HEK293 (cell line): ENCODE measurements around the gene SLC22A31.
A peak's percentile ranks its signal among the peaks of the same experiment; 100 is the strongest.

Experiments used
- CTCF ChIA-PET: fragments of 350-600 bp; formaldehyde crosslinking; extraction: SDS; loops from one replicate; lab custom pipeline; 2021; ENCODE audit warnings: antibody characterized with exemption; lab: Yijun Ruan, JAX
- POLR2A ChIA-PET: fragments of 300-600 bp; formaldehyde crosslinking; extraction: SDS; loops from one replicate; lab custom pipeline; 2020; ENCODE audit warnings: antibody characterized with exemption, inconsistent platforms; lab: Yijun Ruan, JAX
- H3K27ac ChIP-seq: fragments of 200-500 bp; sonication (Bioruptor generic); 2 replicates; pipeline ENCODE4 v1.5.1; 2014; ENCODE audit warnings: low read depth, low read length, control low read depth, inconsistent platforms; ENCODE audit errors: extremely low read depth
- H3K36me3 ChIP-seq, 2 experiments: fragments of 200-500 bp in 1 of 2; sonication (Bioruptor generic) in 1 of 2; 1 replicate in 1 of 2; 2 replicates in 1 of 2; pipeline ENCODE4 v1.5.1; 2014 to 2017; ENCODE audit warnings: inconsistent platforms in 2 of 2, low read length in 2 of 2; ENCODE audit not compliant: control insufficient read depth in 2 of 2, insufficient read depth in 1 of 2
- H3K4me1 ChIP-seq: fragments of 200-500 bp; sonication (Bioruptor generic); 2 replicates; pipeline ENCODE4 v1.5.1; 2014; ENCODE audit warnings: mild to moderate bottlenecking, low read length, inconsistent platforms; ENCODE audit not compliant: control insufficient read depth, insufficient read depth
- H3K4me3 ChIP-seq: 2 replicates; pipeline ENCODE4 v1.5.1; 2011; ENCODE audit warnings: low read depth, mild to moderate bottlenecking, control low read depth, low read length, moderate library complexity
- H3K9me3 ChIP-seq: fragments of 200-500 bp; sonication (Bioruptor generic); 2 replicates; pipeline ENCODE4 v1.5.1; 2014; ENCODE audit warnings: low read depth, low read length, inconsistent platforms; ENCODE audit not compliant: control insufficient read depth, insufficient read depth
- AEBP2 ChIP-seq: fragments of 450-650 bp; formaldehyde crosslinking; IDR thresholded peaks from 2 replicates; pipeline ENCODE4 v1.5.1; 2016; ENCODE audit warnings: missing biosample characterization, missing genetic modification characterization, borderline replicate concordance
- FEZF1 ChIP-seq: fragments of 450-650 bp; formaldehyde crosslinking; IDR thresholded peaks from 2 replicates; pipeline ENCODE4 v1.5.1; 2016; ENCODE audit warnings: missing biosample characterization, missing genetic modification characterization
- KLF17 ChIP-seq: fragments of 450-650 bp; formaldehyde crosslinking; IDR thresholded peaks from 2 replicates; pipeline ENCODE4 v1.5.1; 2016; ENCODE audit warnings: missing biosample characterization, missing genetic modification characterization
- OSR2 ChIP-seq: fragments of 450-650 bp; formaldehyde crosslinking; IDR thresholded peaks from 2 replicates; pipeline ENCODE4 v1.5.1; 2016; ENCODE audit warnings: missing biosample characterization, missing genetic modification characterization
- SCRT1 ChIP-seq: fragments of 450-650 bp; formaldehyde crosslinking; IDR thresholded peaks from 2 replicates; pipeline ENCODE4 v1.5.1; 2016; ENCODE audit warnings: missing biosample characterization, missing genetic modification characterization, borderline replicate concordance
- TRIM28 ChIP-seq: IDR thresholded peaks from 2 replicates; pipeline ENCODE4 v1.6.1; 2011; ENCODE audit warnings: low read length, control low read depth, borderline replicate concordance
- ZIC2 ChIP-seq: fragments of 450-650 bp; formaldehyde crosslinking; IDR thresholded peaks from 2 replicates; pipeline ENCODE4 v1.5.1; 2016; ENCODE audit warnings: missing biosample characterization, missing genetic modification characterization
- ZNF16 ChIP-seq: fragments of 450-650 bp; formaldehyde crosslinking; IDR thresholded peaks from 2 replicates; pipeline ENCODE4 v1.5.1; 2016; ENCODE audit warnings: low read depth, missing biosample characterization, missing genetic modification characterization
- ZNF202 ChIP-seq: fragments of 450-650 bp; formaldehyde crosslinking; IDR thresholded peaks from 2 replicates; pipeline ENCODE4 v1.5.1; 2016; ENCODE audit warnings: missing biosample characterization, missing genetic modification characterization, borderline replicate concordance
- ZNF274 ChIP-seq, 2 experiments: fragments of 200-500 bp in 1 of 2; fragments of 450-650 bp in 1 of 2; sonication (Bioruptor generic) in 1 of 2; formaldehyde crosslinking in 1 of 2; IDR thresholded peaks; 2 replicates each; pipeline versions ENCODE4 v1.5.1 to v1.6.1; 2014 to 2016; ENCODE audit warnings: borderline replicate concordance in 1 of 2, inconsistent platforms in 1 of 2, low read length in 1 of 2, missing biosample characterization in 1 of 2, missing genetic modification characterization in 1 of 2
- ZNF416 ChIP-seq: fragments of 450-650 bp; formaldehyde crosslinking; IDR thresholded peaks from 2 replicates; pipeline ENCODE4 v1.5.1; 2016; ENCODE audit warnings: missing biosample characterization, missing genetic modification characterization
- ZNF529 ChIP-seq: fragments of 450-650 bp; formaldehyde crosslinking; IDR thresholded peaks from 2 replicates; pipeline ENCODE4 v1.5.1; 2017; ENCODE audit warnings: missing genetic modification characterization, missing biosample characterization; ENCODE audit not compliant: insufficient replicate concordance
- ZNF530 ChIP-seq: fragments of 450-650 bp; formaldehyde crosslinking; IDR thresholded peaks from 2 replicates; pipeline ENCODE4 v1.5.1; 2016; ENCODE audit warnings: low read depth, missing biosample characterization, missing genetic modification characterization
- ZNF558 ChIP-seq: fragments of 450-650 bp; formaldehyde crosslinking; IDR thresholded peaks from 2 replicates; pipeline ENCODE4 v1.5.1; 2016; ENCODE audit warnings: missing biosample characterization, missing genetic modification characterization
- ZNF561 ChIP-seq: fragments of 450-650 bp; IDR thresholded peaks from 2 replicates; pipeline ENCODE4 v1.5.1; 2018; ENCODE audit warnings: missing biosample characterization, missing genetic modification characterization, borderline replicate concordance
- ZNF571 ChIP-seq: fragments of 450-650 bp; formaldehyde crosslinking; IDR thresholded peaks from 2 replicates; pipeline ENCODE4 v1.5.0; 2017; ENCODE audit warnings: missing biosample characterization, missing genetic modification characterization
- ZNF645 ChIP-seq: fragments of 450-650 bp; formaldehyde crosslinking; IDR thresholded peaks from 2 replicates; pipeline ENCODE4; 2016; ENCODE audit warnings: missing biosample characterization, missing genetic modification characterization
- ZNF658 ChIP-seq: fragments of 450-650 bp; formaldehyde crosslinking; IDR thresholded peaks from 2 replicates; pipeline ENCODE4; 2016; ENCODE audit warnings: missing biosample characterization, missing genetic modification characterization

The SLC22A31 gene

GRCh38 chr16:89197033-89197632 is 3.2 kb downstream of the SLC22A31 start:
- H3K4me3 ChIP-seq: no peak overlapping the region
- CTCF ChIA-PET: interaction anchor here (0.6 kb wide), 3 partner anchors 30 to 406 kb away, joined by 3 read pairs; no protein-coding TSS in a partner anchor
- POLR2A ChIA-PET: no interaction called here
- TF ChIP-seq FEZF1 (tag by site-specific recombination) (no peak), ZNF561 (no peak), SCRT1 (no peak), ZNF645 (no peak), ZNF529 (tag by site-specific recombination) (no peak), AEBP2 (tag by site-specific recombination) (no peak), ZNF658 (tag by site-specific recombination) (no peak), ZNF571 (no peak), ZNF416 (tag by site-specific recombination) (no peak), ZNF274 (IDR thresholded peaks at IDR 0.05; ENCODE audit: low read length) (no peak), ZNF274 (tag by site-specific recombination; IDR thresholded peaks at IDR 0.05; ENCODE audit: borderline replicate concordance) (no peak), TRIM28 (no peak), ZNF16 (tag by site-specific recombination) (no peak), ZNF530 (tag by site-specific recombination) (no peak), OSR2 (tag by site-specific recombination) (no peak), ZNF202 (no peak), KLF17 (tag by site-specific recombination) (no peak)
- no peaks in the 10 kb centered on the region for H3K9me3 ChIP-seq
- H3K36me3 ChIP-seq: no peaks in the 10 kb centered on the region
- no peaks in the 10 kb centered on the region for H3K4me1 ChIP-seq
- H3K27ac ChIP-seq: no peak overlapping the region

- POLR2A ChIA-PET: no interaction called here
- H3K4me3 ChIP-seq: no peak overlapping the region
- no peaks in the 10 kb centered on the region for H3K4me1 ChIP-seq
- no peaks in the 10 kb centered on the region for H3K9me3 ChIP-seq
- H3K27ac ChIP-seq: no peak overlapping the region
- CTCF ChIA-PET: no interaction called here
- H3K36me3 ChIP-seq: no peaks in the 10 kb centered on the region
- TF ChIP-seq ZNF558 (tag by site-specific recombination) (no peak), ZIC2 (tag by site-specific recombination) (peak; percentile 79)
These were observed 4.7 kb downstream of the SLC22A31 start for GRCh38 chr16:89195521-89196171.
